Measurements from ENCODE around the gene RPA1.

- TF ChIP-seq LARP7 (IDR thresholded peaks at IDR 0.05) (no peak), TGIF2 (CRISPR knock-in tag; IDR thresholded peaks at IDR 0.05) (no peak)
Observed at GRCh38 chr17:1931844-1932579, 102.2 kb downstream of the RPA1 start.
